HG03095 (cell line): ENCODE measurements around the gene NR2F6.

Experiments
- ATAC-seq: cut with Tn5 transposase; IDR thresholded peaks from one replicate; pipeline ENCODE4 v1.9.1; 2021; ENCODE audit warnings: moderate library complexity; ENCODE audit not compliant: unreplicated experiment

The NR2F6 gene

DNA sequence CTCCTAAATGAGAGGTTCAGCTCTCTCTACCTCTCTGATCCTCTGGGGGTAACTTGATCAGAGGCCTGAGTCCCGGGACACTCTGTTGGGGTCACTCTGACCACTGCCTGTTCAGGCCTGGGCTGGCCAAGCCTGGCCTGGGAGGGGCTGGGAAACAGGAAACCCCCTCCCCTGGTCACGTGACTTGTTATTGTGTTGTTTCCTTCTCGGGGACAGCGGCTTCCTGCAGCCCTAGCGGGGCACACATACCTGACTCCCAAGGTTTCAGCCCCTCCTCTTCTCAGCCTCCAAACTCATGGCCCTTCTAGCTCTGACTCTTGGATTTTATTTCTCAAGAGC is 18.9 kb upstream of the NR2F6 start, which contains the start of gene USHBP1:
Gene USHBP1, minus strand, starts transcription at position 105 of the 339 bp plus-strand sequence. CDS start 446 bp downstream, outside the sequence.
- no peak for ATAC-seq

GRCh38 chr19:17263712-17264640 is 18.3 kb upstream of the NR2F6 start:
- no peak for ATAC-seq

GRCh38 chr19:17262557-17262956 is 16.8 kb upstream of the NR2F6 start:
- no peak for ATAC-seq

DNA sequence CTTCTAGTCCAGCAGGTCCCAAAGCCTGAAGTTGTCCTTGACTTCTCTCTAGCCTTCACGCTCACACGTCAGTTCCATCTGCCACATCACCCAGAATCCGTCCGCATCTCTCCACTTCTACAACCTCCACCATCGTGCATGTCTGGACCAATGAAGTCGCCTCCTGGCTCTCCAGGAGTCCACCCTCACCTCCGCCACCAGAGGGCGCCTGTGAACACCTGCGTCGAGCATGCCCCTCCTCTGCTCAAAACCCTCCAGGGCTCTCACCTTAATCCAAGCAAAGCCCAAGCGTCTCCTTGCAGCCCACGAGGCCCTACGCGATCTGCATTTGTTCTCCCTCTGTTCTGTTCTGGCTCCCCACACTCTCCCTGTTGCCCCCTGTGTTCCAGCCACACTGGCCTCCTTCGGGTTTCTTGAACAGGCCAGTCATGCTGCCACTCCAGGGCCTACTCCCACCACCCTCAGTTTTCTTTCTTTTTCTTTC is 15.2 kb upstream of the NR2F6 start:
- ATAC-seq, result peak; percentile 69

DNA sequence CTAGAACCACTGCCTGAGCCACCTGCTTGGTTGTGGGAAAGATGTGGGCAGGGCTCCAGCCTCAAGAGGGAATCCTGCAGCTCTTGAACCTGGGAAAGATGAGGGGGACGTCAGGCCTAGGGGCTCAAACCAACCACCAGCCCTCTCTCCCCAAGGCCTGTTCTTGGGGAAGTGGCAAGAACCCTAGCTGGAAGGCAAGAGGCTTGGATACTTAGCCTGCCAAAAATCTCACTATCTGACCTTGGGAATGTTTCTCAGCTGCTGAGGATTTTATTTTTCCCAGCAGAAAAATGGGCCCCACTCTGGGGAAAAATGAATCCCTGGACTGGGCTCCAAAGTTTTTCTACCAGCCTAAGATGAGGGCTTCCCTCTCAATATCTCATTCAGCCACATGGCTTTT is 14.2 kb upstream of the NR2F6 start:
- no peak for ATAC-seq

DNA sequence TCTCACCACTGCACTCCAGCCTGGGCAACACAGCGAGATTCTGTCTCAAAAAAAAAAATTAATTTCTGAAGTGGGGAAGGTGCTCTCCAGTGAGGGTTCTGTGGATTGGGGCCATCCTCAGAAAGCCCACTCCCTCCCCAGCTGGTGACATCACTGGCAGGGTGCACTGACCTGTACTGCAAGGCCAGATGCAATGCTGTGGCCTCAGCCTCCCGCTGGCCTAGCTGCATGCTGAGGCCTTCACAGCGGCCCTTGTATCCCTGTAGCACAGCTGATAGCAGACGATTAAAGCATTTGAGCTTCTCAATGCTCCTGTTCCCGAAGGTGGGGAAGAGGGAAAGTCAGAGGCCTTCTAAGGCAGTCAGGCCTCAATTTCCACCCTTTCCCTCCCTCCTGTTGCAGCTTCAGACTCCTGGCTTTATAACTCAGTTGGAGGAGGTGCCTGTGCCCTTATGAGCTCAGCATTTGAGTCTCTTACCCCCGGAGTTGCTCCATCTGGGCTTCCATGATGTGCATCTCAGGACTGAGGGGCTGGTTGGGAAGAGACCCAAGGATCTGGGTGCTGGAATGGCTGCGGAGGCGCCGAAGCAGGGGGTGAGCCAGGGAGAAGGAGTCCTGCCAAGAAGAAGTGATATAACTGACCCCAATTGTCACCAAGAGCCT is 13.5 kb upstream of the NR2F6 start:
- ATAC-seq, result no peak

GRCh38 chr19:17256130-17256529 is 10.4 kb upstream of the NR2F6 start:
- ATAC-seq, result no peak

GRCh38 chr19:17255150-17255621 is 9.5 kb upstream of the NR2F6 start:
- no peak for ATAC-seq

- no peak for ATAC-seq
Observed at GRCh38 chr19:17254636-17255035, 8.9 kb upstream of the NR2F6 start.

- ATAC-seq, result no peak
Observed at GRCh38 chr19:17249887-17250548, 4.3 kb upstream of the NR2F6 start.

DNA sequence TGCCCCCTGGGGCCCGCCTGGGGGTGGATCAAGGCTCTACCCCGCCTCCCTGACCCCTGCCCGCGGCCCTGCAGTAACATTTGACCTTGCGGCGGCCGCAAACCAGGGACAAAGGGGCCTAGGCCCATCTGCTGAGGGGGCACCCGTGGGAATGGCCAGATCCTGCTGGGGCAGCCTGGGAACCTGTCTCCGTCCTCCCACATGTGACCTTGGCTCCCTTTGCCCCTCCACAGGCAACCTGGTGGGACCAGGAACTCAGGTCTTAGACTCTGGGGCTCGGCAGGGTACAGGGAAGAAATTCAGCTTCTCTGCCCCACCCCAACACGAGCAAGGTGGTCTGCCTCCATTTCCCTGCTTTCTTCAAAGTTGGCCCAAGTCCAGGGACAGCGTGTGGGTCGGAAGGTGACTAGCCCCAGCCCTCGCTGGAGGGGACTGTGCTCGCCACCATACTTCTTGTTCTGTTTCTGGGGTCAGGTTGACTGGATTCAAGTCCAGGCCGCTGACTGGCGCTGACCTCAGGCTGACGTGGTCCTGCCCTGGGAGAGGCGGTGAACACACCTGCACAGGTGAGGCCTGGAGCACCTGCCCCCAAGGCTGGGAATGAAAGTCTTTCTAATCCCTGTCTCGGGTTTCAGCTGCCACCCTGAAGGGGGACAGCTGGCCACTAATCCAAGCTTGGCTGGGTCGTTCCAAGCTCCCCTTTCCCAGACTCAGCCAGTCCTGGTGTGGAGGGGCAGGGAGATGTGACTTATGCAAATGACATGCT is 2.5 kb upstream of the NR2F6 start:
- no peak for ATAC-seq

DNA sequence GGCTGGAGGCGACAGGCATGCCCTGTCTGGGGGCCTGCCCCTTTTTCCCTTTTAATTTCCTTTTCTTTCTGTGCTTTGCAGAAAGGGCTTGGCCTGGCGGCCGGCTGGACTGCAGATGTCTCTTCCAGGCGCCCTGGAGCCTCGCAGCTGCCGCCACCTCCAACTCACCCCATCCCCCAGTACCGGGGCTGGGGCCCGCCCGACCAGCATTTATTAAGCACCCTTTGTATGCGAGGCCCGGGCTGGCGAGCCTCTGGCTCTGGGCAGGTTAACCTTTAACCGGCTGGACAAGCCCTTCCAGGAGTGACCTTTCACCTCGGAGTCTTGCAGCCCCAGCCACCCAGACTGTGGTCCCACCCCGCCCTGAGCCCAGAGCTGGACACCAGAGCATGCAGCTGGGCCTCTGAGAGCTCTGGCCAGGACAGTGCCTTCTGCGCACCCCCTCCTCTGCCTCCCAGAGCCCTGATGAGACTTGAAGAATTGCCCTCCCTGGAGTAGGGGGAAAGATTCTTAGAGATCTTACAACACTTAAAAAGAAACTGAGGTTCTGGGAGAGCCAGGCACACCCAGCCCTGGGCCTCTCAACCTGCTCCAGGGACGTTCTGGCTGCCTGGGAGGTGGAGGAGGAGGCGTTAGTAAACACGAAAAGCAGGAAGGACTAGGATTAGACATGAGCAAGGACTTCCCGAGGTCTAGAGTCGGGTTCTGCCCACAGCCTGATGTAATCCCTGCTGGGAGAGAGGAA is 1.1 kb upstream of the NR2F6 start:
- ATAC-seq, result no peak

- ATAC-seq, result no peak
Observed at GRCh38 chr19:17244618-17245534, 843 bp downstream of the NR2F6 start.

DNA sequence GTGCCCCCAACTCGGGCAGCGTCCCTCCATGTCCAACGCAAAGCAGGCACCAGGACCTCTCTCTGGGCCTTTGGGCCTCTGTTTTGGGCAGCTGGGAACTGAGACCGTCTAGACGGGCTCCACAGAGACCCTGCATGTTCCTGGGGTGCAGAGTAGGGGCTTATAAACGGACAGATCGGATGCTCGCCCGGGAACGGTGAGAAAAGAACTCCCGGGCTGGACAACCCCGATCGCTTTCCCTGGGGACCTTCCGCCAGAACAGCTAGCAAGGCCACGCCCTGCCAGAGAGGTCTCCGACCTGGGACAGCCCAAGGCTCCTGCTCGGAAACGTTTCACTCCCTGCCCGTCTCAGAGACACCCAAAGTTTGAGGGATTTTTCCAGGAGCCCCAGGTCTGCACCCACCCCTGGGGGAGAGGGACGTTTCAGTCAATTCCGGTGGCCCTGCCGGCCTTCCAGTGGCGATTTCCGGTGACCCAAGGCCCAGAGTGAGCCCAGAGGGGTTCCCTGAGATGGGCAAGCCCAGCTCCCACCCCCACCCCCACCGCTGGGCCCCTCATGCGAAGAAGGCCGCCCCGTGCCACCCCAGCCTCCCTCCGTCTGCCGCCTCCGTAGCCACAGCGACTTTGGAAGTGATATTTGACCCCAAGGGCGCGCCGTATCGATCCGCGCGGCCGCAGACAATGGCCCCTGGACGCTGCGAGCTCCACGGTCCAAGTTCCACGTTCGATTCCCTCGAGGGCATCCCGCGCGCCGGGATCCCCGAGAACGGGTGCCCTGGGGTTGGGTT is 1.7 kb downstream of the NR2F6 start:
- ATAC-seq, result no peak

DNA sequence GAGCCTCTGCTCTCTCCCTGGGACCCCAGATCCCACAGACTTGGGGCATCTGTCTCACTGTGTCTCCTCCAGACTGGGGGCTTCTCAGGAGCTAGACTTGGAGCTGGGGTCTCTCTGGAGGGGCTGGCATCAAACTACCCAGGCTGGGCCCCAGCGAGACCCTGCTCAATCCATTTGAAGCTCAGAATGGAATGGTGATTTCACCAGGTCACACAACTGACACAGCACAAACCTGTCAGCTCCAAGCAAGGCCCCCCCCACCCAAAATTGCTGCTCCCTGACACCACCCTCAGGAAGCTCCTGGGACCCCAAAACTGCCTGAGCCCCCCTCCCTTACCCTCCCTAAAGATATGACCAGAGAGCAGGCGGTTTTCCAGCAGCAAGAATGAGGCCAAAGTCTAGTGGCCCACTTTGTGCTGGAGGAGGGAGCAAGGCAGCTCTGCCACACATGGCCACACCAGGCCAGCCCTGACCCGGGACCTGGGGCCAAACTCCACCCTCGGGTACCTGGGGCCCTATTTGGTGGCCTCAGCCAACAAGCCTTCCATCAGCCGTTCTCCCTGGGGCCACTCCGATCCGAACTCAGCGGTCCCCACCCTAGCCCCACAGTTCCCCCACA is 2.4 kb downstream of the NR2F6 start:
- no peak for ATAC-seq

- no peak for ATAC-seq
Observed at GRCh38 chr19:17242431-17243208, 3.1 kb downstream of the NR2F6 start.

DNA sequence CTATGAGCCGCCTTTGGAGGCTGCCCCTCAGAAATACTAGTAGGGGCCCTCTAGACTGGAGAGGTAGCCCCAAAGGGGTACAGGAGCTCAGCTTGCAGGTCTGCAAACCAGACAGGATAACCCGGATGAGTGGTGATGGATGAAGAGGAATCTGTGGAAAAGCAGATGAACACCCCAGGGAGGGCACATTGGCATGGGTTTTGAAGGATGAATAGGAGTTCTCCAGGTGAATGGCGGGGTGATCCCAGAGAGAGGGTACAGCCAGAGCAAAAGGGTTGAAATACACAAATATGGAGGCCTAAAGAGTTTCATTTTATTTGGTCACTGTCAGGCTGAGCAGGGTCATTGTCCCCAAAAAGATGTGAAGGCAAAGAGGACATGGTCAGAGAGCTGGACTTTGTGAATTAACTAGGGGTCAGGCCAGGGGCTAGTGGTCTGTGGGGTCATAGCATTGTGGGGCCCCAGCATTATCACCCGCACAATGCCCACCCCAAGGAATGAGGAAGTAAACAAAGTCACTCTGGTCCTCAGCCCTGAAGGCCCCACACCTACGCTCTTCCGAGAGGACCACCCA is 4.8 kb downstream of the NR2F6 start:
- ATAC-seq, result no peak
